ENCODE results near the gene C1GALT1C1. TPM values are rescaled to one million over a fixed set of nuclear protein-coding genes. Genes with fewer than 3 reads are reported as not detected.

The C1GALT1C1 gene
- total RNA-seq, 1 donor from 2014 or later = 34.3 TPM

GRCh38 chrX:120603707-120604360, 26.0 kb downstream of the C1GALT1C1 start, which contains the start of gene MCTS1:
Gene MCTS1 (plus strand): TSS chrX:120604101. CDS start chrX:120604237, 136 bp downstream.
- intact Hi-C loops (cut with micrococcal nuclease) = loop anchor here (1.0 to 10.0 kb wide), 8 partner anchors 26 to 662 kb away; partner anchors contain the start of genes C1GALT1C1, NKAP and ZBTB33

- intact Hi-C loops (cut with micrococcal nuclease) = no loop called here
Measured at GRCh38 chrX:120585702-120586101, 44.2 kb downstream of the C1GALT1C1 start.

Other genes starting within 250 kb of the C1GALT1C1 start
- 68.5 and 68.7 TPM in 2 replicates for gene LAMP2, start 160.8 kb downstream of the C1GALT1C1 start, total RNA-seq
- gene CUL4B, start 69.1 kb downstream of the C1GALT1C1 start, total RNA-seq = 35.4 and 39.1 TPM in 2 replicates
- 45.6 and 53.9 TPM in 2 replicates for gene MCTS1, start 26.0 kb downstream of the C1GALT1C1 start, total RNA-seq
- not detected in 2 replicates for gene CT47B1, start 245.8 kb upstream of the C1GALT1C1 start, total RNA-seq